Thoracic aorta (tissue), 2 donors: Measurements from ENCODE around the gene ADAMTS12. TPM values are rescaled to one million over a fixed set of nuclear protein-coding genes. Genes with fewer than 3 reads are reported as not detected.

Source experiments
- ATAC-seq: fragments of 150-250 bp; one replicate; pipeline ENCODE4 v1.8.0; 2017; ENCODE audit warnings: low read depth; ENCODE audit not compliant: insufficient number of reproducible peaks, low FRiP score
- DNase-seq: peaks from one replicate; pipeline ENCODE4 v3.0.0-alpha.2; 2020; ENCODE audit warnings: low spot score
- H3K27ac ChIP-seq, 2 donors: fragments of 200-600 bp; sonication (generic); 1 replicate in 1 of 2; 2 replicates in 1 of 2; pipeline ENCODE4 v1.5.1; 2016; ENCODE audit warnings: mild to moderate bottlenecking in 2 of 2, moderate library complexity in 2 of 2
- H3K27me3 ChIP-seq: fragments of 200-600 bp; sonication (generic); replicated peaks from 2 replicates; pipeline ENCODE4 v1.6.0; 2016; ENCODE audit warnings: mild to moderate bottlenecking; ENCODE audit not compliant: insufficient read depth
- H3K36me3 ChIP-seq: fragments of 200-600 bp; sonication (generic); one replicate; pipeline ENCODE4 v1.5.1; 2016
- H3K4me1 ChIP-seq, 2 donors: fragments of 200-600 bp; sonication (generic); 1 replicate in 1 of 2; 2 replicates in 1 of 2; pipeline versions ENCODE4 v1.5.1 to v1.6.0; 2016; ENCODE audit warnings: low read depth in 2 of 2, mild to moderate bottlenecking in 1 of 2; ENCODE audit not compliant: control insufficient read depth in 1 of 2
- H3K4me3 ChIP-seq: fragments of 200-600 bp; sonication (generic); 2 replicates; pipeline ENCODE4 v1.5.1; 2016; ENCODE audit warnings: mild to moderate bottlenecking
- H3K9me3 ChIP-seq: fragments of 200-600 bp; sonication (generic); 2 replicates; pipeline ENCODE4 v1.5.1; 2016
- total RNA-seq, 2 donors: library from RNA; depleted of rRNA; stranded (reverse); fragments of >200 nt; gene quantifications; one replicate each; pipeline versions ENCODE4 v1.1.0 to v1.2.3, GENCODE V29; 2016
- TF ChIP-seq, protein P1 (sequence below): fragments of 200-600 bp; sonication (generic); IDR thresholded peaks from one replicate; pipeline ENCODE4 v1.5.1; 2019; ENCODE audit warnings: antibody characterized with exemption

Gene ADAMTS12
- total RNA-seq, 2 donors from 2014 or later = 7.3 to 8.0 TPM

- TF ChIP-seq, protein P1, sequence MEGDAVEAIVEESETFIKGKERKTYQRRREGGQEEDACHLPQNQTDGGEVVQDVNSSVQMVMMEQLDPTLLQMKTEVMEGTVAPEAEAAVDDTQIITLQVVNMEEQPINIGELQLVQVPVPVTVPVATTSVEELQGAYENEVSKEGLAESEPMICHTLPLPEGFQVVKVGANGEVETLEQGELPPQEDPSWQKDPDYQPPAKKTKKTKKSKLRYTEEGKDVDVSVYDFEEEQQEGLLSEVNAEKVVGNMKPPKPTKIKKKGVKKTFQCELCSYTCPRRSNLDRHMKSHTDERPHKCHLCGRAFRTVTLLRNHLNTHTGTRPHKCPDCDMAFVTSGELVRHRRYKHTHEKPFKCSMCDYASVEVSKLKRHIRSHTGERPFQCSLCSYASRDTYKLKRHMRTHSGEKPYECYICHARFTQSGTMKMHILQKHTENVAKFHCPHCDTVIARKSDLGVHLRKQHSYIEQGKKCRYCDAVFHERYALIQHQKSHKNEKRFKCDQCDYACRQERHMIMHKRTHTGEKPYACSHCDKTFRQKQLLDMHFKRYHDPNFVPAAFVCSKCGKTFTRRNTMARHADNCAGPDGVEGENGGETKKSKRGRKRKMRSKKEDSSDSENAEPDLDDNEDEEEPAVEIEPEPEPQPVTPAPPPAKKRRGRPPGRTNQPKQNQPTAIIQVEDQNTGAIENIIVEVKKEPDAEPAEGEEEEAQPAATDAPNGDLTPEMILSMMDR = no peak
- DNase-seq (no peak), ATAC-seq (no peak)
- Histone ChIP-seq H3K4me1 (peaks cover 0 to 4% of the 10 kb centered on the region in 2 donors), H3K36me3 (no peaks in the 10 kb centered on the region), H3K4me3 (no peak overlapping the region), H3K27ac (no peak overlapping the region), H3K9me3 (no peaks in the 10 kb centered on the region), H3K27me3 (no peaks in the 10 kb centered on the region)
These were observed 67.1 kb downstream of the ADAMTS12 start for GRCh38 chr5:33824516-33825195.

GRCh38 chr5:33817301-33817700, 74.5 kb downstream of the ADAMTS12 start:
- no peak for DNase-seq
- ATAC-seq = no peak

DNA sequence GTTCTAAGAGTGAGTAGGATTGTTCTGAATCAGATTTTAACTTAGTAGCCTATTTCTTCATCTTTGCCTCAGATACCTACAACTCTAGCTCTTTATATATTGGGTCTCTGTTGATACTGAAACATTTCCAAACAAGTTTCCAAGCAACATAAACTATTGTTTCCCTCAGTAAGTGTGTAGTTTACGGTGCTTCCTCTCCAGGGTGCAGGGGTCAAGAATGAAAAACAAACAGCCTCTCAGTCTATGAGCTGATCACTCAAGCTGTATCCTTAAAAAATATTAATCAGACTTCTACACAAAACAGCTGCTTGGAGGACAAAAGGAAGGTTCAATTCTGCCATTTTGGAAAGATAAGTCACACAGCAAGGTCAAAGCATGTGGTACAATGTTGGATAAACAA, 75.0 kb downstream of the ADAMTS12 start:
- Histone ChIP-seq H3K9me3 (no peaks in the 10 kb centered on the region), H3K27ac (no peak overlapping the region), H3K4me1 (no peaks in the 10 kb centered on the region), H3K27me3 (no peaks in the 10 kb centered on the region), H3K4me3 (no peak overlapping the region), H3K36me3 (no peaks in the 10 kb centered on the region)
- no peak for DNase-seq
- no peak for ATAC-seq
- TF ChIP-seq, protein P1 = no peak

More at GRCh38 chr5:33817301-33817700, 74.5 kb downstream of the ADAMTS12 start:
- Histone ChIP-seq H3K27me3 (no peaks in the 10 kb centered on the region), H3K9me3 (no peaks in the 10 kb centered on the region), H3K4me3 (no peak overlapping the region), H3K36me3 (no peaks in the 10 kb centered on the region), H3K27ac (no peak overlapping the region), H3K4me1 (no peaks in the 10 kb centered on the region)
- TF ChIP-seq, protein P1 = no peak

- H3K27ac ChIP-seq = no peak overlapping the region
These were observed 79.0 kb downstream of the ADAMTS12 start for GRCh38 chr5:33812746-33813145.

DNA sequence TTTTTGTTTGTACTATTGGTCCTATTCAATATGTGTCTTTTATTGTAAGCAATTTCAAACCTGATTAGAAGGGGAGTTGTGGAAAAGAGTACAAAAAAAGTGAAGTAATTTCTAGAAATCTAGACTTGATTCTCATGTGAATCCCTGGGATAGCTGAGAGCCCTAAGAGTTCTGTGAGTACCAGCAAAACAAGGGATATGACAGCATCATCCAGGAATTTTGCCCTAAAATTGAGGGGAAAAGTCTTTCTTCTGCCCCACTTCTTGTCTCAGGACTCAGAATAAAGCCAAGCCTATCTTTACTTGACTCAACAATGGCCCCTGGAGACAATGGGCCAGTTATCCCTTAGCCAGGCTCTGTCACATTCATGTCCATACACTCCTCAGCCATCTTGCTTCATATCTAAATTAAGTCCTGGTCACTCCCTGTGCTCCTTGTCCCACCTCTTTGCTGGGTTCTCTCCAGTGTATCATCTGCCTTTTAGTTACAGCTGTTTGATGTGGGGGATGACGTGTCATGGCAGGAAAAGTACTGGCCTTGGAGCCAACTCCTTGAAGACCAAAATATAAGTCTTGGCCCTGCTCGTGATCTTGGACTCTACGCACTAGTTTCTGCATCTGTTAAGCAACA, 81.2 kb downstream of the ADAMTS12 start:
- Histone ChIP-seq H3K9me3 (no peaks in the 10 kb centered on the region), H3K27me3 (no peaks in the 10 kb centered on the region), H3K27ac (no peak overlapping the region), H3K36me3 (no peaks in the 10 kb centered on the region), H3K4me3 (no peak overlapping the region), H3K4me1 (no peaks in the 10 kb centered on the region)
- ATAC-seq (no peak), DNase-seq (no peak)
- TF ChIP-seq, protein P1 = no peak

More at GRCh38 chr5:33812746-33813145, 79.0 kb downstream of the ADAMTS12 start:
- TF ChIP-seq, protein P1 = no peak
- Histone ChIP-seq H3K4me3 (no peak overlapping the region), H3K9me3 (no peaks in the 10 kb centered on the region), H3K36me3 (no peaks in the 10 kb centered on the region), H3K27me3 (no peaks in the 10 kb centered on the region), H3K4me1 (no peaks in the 10 kb centered on the region)
- ATAC-seq (no peak), DNase-seq (no peak)
